ENCODE data around the gene FLYWCH1. TPM values are rescaled to one million over a fixed set of nuclear protein-coding genes. Genes with fewer than 3 reads are reported as not detected.

FLYWCH1 gene
- total RNA-seq, 2 donors from 2014 or later: 18.5 to 28.4 TPM

DNA sequence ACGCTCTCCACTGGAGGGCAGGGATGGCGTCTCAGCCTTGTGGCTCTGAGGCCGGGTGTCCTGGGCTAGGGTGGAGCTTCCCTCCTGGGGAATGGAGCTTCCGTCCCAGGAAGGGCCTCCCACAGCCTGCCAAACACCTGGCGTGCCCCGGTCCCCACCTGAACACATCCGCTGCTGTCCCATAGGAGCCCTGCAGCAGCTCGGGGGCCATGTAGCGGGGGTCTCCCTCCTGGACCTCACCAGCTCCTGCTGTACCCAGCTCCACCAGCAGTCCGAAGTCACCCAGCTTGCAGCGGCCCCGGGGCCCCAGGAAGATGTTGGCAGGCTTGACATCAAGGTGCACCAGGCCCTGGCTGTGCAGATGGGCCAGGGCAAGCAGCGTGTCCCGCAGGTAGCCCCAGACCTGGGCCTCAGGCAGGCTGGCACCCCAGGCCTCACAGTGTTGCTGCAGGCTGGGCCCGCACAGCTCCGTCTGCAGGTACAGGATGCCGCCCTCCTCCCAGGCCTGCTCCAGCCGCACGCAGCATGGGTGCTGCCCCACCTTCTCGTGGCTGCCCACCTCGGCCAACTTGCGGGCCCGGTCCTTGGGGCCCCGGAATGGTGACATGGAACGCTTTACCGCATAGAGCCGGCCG is 63.5 kb downstream of the FLYWCH1 start:
- intact Hi-C loops (cut with DNase I): no loop called here
- TF ChIP-seq, protein P1, sequence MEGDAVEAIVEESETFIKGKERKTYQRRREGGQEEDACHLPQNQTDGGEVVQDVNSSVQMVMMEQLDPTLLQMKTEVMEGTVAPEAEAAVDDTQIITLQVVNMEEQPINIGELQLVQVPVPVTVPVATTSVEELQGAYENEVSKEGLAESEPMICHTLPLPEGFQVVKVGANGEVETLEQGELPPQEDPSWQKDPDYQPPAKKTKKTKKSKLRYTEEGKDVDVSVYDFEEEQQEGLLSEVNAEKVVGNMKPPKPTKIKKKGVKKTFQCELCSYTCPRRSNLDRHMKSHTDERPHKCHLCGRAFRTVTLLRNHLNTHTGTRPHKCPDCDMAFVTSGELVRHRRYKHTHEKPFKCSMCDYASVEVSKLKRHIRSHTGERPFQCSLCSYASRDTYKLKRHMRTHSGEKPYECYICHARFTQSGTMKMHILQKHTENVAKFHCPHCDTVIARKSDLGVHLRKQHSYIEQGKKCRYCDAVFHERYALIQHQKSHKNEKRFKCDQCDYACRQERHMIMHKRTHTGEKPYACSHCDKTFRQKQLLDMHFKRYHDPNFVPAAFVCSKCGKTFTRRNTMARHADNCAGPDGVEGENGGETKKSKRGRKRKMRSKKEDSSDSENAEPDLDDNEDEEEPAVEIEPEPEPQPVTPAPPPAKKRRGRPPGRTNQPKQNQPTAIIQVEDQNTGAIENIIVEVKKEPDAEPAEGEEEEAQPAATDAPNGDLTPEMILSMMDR (IDR thresholded peaks at IDR 0.05): no peak

DNA sequence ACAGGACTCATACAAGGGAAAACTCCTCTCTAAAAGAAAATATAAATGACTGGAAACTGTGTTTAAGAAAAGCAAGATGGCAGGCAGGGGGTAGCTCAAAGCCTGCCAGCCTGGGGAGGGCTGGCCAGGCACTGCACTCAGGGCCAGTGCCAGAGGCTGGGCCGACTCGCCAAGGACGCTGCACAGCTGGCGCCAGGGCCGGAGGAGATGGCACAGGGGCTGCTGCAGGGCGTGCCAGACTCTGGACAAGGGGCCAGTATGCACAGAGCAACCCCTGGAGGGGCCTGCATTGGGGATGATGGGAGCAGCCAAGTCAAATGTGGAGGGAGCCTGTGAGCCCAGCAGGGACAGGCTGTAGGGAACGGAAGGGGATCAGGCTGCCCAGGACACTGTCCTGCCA is 64.5 kb downstream of the FLYWCH1 start:
- no peaks in the 10 kb centered on the region for H3K9me3 ChIP-seq
- no peak overlapping the region for H3K4me3 ChIP-seq
- peaks cover 4% of the 10 kb centered on the region for H3K4me1 ChIP-seq
- intact Hi-C loops (cut with DNase I): no loop called here
- no peak overlapping the region for H3K27ac ChIP-seq
- no peak for DNase-seq
- H3K27me3 ChIP-seq: no peaks in the 10 kb centered on the region
- TF ChIP-seq, protein P1 (IDR thresholded peaks at IDR 0.05): no peak
- no peak overlapping the region for H3K9ac ChIP-seq (ENCODE audit: low read depth in 2 of 2, low read length in 2 of 2)
- no peaks in the 10 kb centered on the region for H3K36me3 ChIP-seq

More for the DNA sequence above, 63.5 kb downstream of the FLYWCH1 start:
- no peaks in the 10 kb centered on the region for H3K9me3 ChIP-seq
- no peak overlapping the region for H3K9ac ChIP-seq (ENCODE audit: low read depth in 2 of 2, low read length in 2 of 2)
- H3K27ac ChIP-seq: no peak overlapping the region
- no peak overlapping the region for H3K4me3 ChIP-seq
- H3K4me1 ChIP-seq: peaks cover 10% of the 10 kb centered on the region
- no peaks in the 10 kb centered on the region for H3K27me3 ChIP-seq
- no peak for DNase-seq
- no peaks in the 10 kb centered on the region for H3K36me3 ChIP-seq

DNA sequence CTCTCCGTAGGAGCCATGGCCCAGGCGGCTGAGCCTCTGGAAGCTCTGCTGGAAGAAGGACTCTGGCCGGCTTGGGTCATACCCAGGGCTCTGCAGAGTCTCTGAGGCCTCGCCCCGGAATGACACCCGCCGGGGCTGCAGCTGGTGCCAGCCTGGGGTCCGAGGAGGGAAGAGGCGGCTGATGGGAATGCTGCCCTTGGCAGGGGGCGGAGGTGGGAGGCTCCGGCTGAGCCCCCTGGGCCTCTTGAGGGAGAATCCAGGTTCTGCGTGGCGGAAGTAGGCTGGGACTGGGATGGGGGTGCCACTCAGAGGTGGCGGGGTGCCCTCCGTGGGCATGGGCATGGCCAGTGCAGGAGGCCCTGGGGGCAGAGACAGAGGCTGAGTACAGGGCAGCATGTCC is 64.9 kb downstream of the FLYWCH1 start:
- DNase-seq: no peak
- H3K36me3 ChIP-seq: no peaks in the 10 kb centered on the region

DNA sequence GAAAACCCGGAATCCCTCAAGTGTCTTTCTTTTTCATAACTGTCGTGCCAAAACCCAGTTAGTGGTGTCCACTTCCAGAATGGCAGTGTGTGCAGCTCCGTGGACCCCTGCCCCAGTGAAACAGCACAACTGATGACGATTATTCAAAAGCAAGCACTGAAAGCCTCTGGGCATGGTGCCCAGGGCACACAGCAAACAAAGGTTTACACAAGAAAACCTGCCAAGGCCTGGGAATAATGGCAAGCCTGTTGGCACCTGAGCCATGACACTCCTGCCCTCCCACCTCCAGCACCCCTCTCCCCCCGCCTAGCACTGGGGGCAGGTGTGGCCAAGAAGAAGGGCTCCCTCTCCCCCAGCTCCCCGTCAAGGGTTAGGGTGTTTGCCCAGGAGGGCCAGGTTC is 65.7 kb downstream of the FLYWCH1 start:
- no peak overlapping the region for H3K4me3 ChIP-seq
- H3K36me3 ChIP-seq: no peaks in the 10 kb centered on the region
- no peaks in the 10 kb centered on the region for H3K9me3 ChIP-seq
- no peak overlapping the region for H3K9ac ChIP-seq (ENCODE audit: low read depth in 2 of 2, low read length in 2 of 2)
- H3K4me1 ChIP-seq: peaks cover 4% of the 10 kb centered on the region
- intact Hi-C loops (cut with DNase I): no loop called here
- TF ChIP-seq, protein P1 (IDR thresholded peaks at IDR 0.05): no peak
- no peak overlapping the region for H3K27ac ChIP-seq
- H3K27me3 ChIP-seq: no peaks in the 10 kb centered on the region
- peak; percentile 71 for DNase-seq

More for the DNA sequence above, 64.9 kb downstream of the FLYWCH1 start:
- H3K9ac ChIP-seq (ENCODE audit: low read depth in 2 of 2, low read length in 2 of 2): no peak overlapping the region
- H3K4me1 ChIP-seq: peaks cover 4% of the 10 kb centered on the region
- TF ChIP-seq, protein P1 (IDR thresholded peaks at IDR 0.05): no peak
- intact Hi-C loops (cut with DNase I): no loop called here
- H3K27me3 ChIP-seq: no peaks in the 10 kb centered on the region
- no peaks in the 10 kb centered on the region for H3K9me3 ChIP-seq
- no peak overlapping the region for H3K4me3 ChIP-seq
- no peak overlapping the region for H3K27ac ChIP-seq

DNA sequence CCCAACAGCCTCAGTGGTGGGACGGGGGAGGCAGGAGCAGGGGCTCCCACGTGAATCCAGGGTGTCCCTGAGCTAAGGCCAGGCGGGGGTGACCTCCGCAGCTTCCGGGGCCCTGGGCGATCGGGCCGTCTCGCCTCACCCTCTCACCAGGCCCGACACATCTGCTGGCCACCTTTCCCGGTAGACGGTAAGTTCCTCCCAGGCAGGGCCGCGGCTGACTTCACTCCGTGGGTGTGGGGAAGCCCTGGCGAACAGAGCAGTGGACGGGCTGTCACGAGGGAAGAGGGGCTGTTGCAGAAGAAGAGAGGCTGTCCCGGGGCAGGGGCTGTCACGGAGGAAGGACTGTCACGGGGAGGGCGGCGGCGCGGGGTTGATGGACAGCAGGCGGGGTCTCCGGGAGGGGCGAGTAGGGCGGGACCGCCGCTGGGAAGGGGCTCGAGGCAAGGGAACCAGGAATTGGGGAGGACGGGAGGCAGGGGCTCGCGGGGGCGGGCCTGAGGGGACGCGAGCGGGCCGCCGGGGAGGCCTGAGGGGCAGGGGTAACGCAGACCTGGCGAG is 68.0 kb downstream of the FLYWCH1 start:
- intact Hi-C loops (cut with DNase I): no loop called here
- Histone ChIP-seq H3K9ac (ENCODE audit: low read depth in 2 of 2, low read length in 2 of 2) (peak overlapping the region in 1 of 2 donors; percentile 38), H3K4me3 (peak overlapping the region; percentile 84), H3K27ac (no peak overlapping the region), H3K9me3 (no peaks in the 10 kb centered on the region), H3K36me3 (no peaks in the 10 kb centered on the region), H3K4me1 (peaks cover 7% of the 10 kb centered on the region), H3K27me3 (no peaks in the 10 kb centered on the region)
- DNase-seq: peak; percentile 46
- TF ChIP-seq, protein P1 (IDR thresholded peaks at IDR 0.05): no peak

All from colonic mucosa (tissue), 4 donors.